Measurements from ENCODE around the gene FGF19. TPM values are rescaled to one million over a fixed set of nuclear protein-coding genes. Genes with fewer than 3 reads are reported as not detected.
A peak's percentile ranks its signal among the peaks of the same experiment; 100 is the strongest.
"Not testable (repeated sequence)": the region's sequence is repeated elsewhere in the genome, so short reads cannot be mapped to it uniquely, and the experiment has no call there.

The FGF19 gene
- total RNA-seq, 1 experiment from 2014 or later, result 10.3 TPM

GRCh38 chr11:69698362-69698761 is 5.5 kb downstream of the FGF19 start:
- peaks cover 72% of the 10 kb centered on the region for H3K4me1 ChIP-seq (replicated peaks)
- 0 out of 2 replicates have a peak, but pooled peaks cover 3% of the 10 kb centered on the region for H3K36me3 ChIP-seq
- H3K9me3 ChIP-seq (replicated peaks), result no peaks in the 10 kb centered on the region; the same call in 1 of the 2 replicates
- no peaks in the 10 kb centered on the region for H3K27me3 ChIP-seq (replicated peaks)
- DNase-seq (ENCODE audit: low read depth in 1 of 2, low spot score in 2 of 2), result no peak
- no peak overlapping the region for H3K27ac ChIP-seq
- H3K4me3 ChIP-seq, result no peak overlapping the region

DNA sequence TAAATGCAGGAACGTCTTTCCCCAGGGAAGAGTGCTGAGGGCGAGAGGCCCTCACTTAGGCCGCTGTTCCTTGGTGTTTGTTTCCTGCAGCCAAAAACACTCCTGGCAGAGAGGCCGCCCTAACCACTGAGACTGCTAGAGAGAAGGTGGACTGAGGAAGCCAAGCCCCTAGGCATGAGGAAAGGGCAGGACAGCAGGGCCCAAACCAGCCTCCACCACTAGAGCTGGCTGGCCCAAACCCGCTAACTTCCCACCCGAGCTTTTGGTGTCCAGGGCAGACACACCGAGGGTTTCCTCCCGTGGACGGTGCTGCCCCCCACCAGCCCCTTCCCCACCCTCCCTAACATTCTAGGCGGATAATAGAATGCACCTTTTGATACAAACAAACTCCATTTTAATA is 6.0 kb downstream of the FGF19 start:
- DNase-seq (ENCODE audit: low read depth in 1 of 2, low spot score in 2 of 2), result no peak
- no peak overlapping the region for H3K27ac ChIP-seq
- H3K4me1 ChIP-seq (replicated peaks), result peaks cover 66% of the 10 kb centered on the region
- no peak overlapping the region for H3K4me3 ChIP-seq
- 0 out of 2 replicates have a peak, but pooled peaks cover 3% of the 10 kb centered on the region for H3K36me3 ChIP-seq
- H3K27me3 ChIP-seq (replicated peaks), result no peaks in the 10 kb centered on the region
- H3K9me3 ChIP-seq (replicated peaks), result no peaks in the 10 kb centered on the region; the same call in 1 of the 2 replicates

DNA sequence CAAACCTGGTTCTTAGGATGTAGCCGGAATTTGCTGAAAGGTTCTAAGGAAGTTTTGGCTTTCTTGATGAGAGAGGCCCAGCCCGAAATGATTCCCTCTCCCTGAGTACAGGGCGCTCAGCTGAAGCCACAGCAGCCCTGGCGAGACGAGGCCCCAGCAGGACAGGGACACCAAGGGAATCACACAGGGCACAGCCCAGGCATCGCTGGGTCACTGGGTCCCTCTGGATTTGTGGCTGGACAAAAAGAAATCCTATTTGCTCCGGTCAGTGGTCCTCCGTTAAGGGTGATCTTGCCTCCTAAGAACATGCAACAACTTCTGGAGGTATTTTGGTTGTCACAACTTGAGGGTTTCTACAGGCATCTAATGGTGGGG is 6.4 kb downstream of the FGF19 start:
- Histone ChIP-seq H3K4me1 (replicated peaks) (peaks cover 62% of the 10 kb centered on the region), H3K27ac (no peak overlapping the region), H3K9me3 (replicated peaks) (peaks cover 2% of the 10 kb centered on the region; the same call in 1 of the 2 replicates), H3K36me3 (0 out of 2 replicates have a peak, but pooled peaks cover 3% of the 10 kb centered on the region), H3K4me3 (no peak overlapping the region), H3K27me3 (replicated peaks) (no peaks in the 10 kb centered on the region)
- DNase-seq (ENCODE audit: low read depth in 1 of 2, low spot score in 2 of 2), result no peak

DNA sequence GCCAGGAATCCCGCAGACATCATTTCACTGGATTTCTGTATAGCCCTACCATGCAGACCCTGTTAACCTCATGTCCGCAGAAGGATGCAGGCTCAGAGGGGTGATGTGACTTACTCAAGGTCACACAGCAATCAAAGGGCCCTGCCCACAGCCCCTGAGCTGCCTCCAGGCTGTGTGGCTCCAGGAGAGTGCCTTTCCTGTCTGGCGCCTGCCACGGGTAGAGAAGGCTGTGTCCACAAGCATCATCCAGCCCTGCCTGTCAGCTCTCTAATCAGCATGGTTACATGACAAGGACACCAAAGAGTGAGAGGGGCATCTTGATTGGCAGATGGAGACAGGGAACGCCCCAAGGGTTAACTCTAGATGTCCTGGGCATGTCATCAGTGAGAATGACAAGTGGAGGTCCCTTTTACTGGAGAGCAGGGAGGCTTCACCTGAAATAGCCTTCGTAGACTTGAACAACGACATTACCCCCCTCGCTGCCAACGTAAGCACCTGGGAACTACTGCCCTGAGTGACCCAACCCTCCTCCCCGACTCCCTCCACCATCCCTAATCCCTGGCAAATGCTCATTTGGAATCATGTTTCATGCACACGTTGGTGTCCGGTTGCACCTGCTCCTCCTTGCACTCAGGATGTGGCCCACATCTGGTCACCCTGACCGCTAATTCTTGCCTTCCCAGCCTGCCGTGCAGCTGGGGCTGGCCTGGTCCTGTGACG is 6.9 kb downstream of the FGF19 start:
- Histone ChIP-seq H3K9me3 (replicated peaks) (peaks cover 5% of the 10 kb centered on the region; the same call in 1 of the 2 replicates), H3K4me3 (no peak overlapping the region), H3K36me3 (0 out of 2 replicates have a peak, but pooled peaks cover 3% of the 10 kb centered on the region), H3K4me1 (replicated peaks) (peaks cover 57% of the 10 kb centered on the region), H3K27ac (no peak overlapping the region), H3K27me3 (replicated peaks) (no peaks in the 10 kb centered on the region)
- no peak for DNase-seq (ENCODE audit: low read depth in 1 of 2, low spot score in 2 of 2)

- H3K27me3 ChIP-seq (replicated peaks); H3K27ac ChIP-seq; H3K36me3 ChIP-seq; H3K4me3 ChIP-seq; H3K9me3 ChIP-seq (replicated peaks): not testable (repeated sequence)
- peak; percentile 74 to 84 for DNase-seq (ENCODE audit: low read depth in 1 of 2, low spot score in 2 of 2)
- peaks cover 48% of the 10 kb centered on the region for H3K4me1 ChIP-seq (replicated peaks)
Observed at GRCh38 chr11:69695995-69696394, 7.8 kb downstream of the FGF19 start.

DNA sequence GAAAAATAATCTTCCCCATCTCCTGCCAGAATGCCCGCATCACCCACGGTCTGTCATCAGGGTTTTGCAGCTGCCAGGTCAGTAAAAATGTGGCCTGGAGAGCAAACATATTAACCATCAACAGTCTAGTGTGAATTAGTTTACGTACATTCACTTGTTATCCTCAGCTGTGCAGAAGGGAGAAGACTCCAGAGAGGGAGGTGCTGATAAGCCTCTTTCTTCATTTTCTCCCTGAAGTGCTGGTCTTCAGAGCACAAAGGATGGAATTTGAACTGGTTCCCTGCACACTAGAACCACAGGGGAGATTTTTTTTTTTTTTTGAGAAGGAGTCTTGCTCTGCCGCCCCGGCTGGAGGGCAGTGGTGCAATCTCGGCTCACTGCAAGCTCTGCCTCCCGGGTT is 8.2 kb downstream of the FGF19 start:
- Histone ChIP-seq H3K4me3 (no peak overlapping the region), H3K36me3 (0 out of 2 replicates have a peak, but pooled peaks cover 3% of the 10 kb centered on the region), H3K27ac (peak overlapping the region; percentile 12; the same call in 1 of the 2 replicates), H3K9me3 (replicated peaks) (peaks cover 5% of the 10 kb centered on the region; the same call in 1 of the 2 replicates), H3K27me3 (replicated peaks) (no peaks in the 10 kb centered on the region), H3K4me1 (replicated peaks) (peaks cover 44% of the 10 kb centered on the region)
- DNase-seq (ENCODE audit: low read depth in 1 of 2, low spot score in 2 of 2), result peak in 1 of 2 experiments; percentile 79

GRCh38 chr11:69694781-69695180 is 9.0 kb downstream of the FGF19 start:
- Histone ChIP-seq H3K4me3 (no peak overlapping the region), H3K27ac (no peak overlapping the region), H3K9me3 (replicated peaks) (peaks cover 5% of the 10 kb centered on the region; the same call in 1 of the 2 replicates), H3K4me1 (replicated peaks) (peaks cover 37% of the 10 kb centered on the region), H3K27me3 (replicated peaks) (no peaks in the 10 kb centered on the region), H3K36me3 (0 out of 2 replicates have a peak, but pooled peaks cover 3% of the 10 kb centered on the region)
- DNase-seq (ENCODE audit: low read depth in 1 of 2, low spot score in 2 of 2), result no peak

DNA sequence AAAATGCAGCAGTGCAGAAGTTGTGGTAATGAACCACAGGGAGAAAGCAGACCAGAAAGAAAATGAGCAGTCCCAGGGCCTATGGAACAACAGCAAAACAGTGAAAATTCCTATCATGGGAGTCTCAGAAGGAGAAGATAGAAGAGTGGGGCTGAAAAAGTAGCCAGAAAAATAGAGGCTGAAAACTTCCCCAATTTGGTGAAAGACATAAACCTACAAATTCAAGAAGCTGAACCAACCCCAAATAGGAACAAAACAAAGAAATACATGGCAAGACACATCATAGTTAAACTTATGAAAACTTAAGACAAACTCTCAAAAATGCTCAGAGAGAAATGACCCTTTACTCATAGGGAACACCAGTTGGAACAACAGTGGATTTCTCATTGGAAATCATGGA is 11.4 kb downstream of the FGF19 start:
- Histone ChIP-seq H3K4me1 (replicated peaks) (peaks cover 30% of the 10 kb centered on the region), H3K36me3 (no peaks in the 10 kb centered on the region), H3K4me3 (no peak overlapping the region), H3K27ac (no peak overlapping the region), H3K27me3 (replicated peaks) (no peaks in the 10 kb centered on the region), H3K9me3 (replicated peaks) (peaks cover 5% of the 10 kb centered on the region; the same call in 1 of the 2 replicates)
- no peak for DNase-seq (ENCODE audit: low read depth in 1 of 2, low spot score in 2 of 2)

DNA sequence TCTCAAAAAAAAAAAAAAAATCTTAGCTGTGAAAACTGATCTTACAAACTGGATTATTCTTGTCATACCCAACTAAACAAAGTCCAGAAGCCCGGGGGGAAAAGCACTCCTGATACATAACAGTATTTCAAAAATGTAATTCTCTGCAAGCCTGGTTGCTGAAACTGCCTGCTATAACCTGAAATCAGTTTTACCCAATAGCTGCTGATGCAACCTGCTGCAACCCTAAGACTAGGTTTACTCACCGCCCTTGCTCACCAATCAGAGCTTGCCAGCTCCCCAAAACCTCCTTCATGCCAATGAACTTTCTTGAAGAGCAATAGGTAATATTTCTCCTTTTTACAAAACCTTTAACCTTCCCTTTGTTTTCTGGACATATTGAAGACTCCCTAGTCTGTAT is 12.4 kb downstream of the FGF19 start:
- H3K4me3 ChIP-seq, result no peak overlapping the region
- H3K27ac ChIP-seq, result no peak overlapping the region
- H3K9me3 ChIP-seq (replicated peaks), result peaks cover 5% of the 10 kb centered on the region; the same call in 1 of the 2 replicates
- no peak for DNase-seq (ENCODE audit: low read depth in 1 of 2, low spot score in 2 of 2)
- H3K27me3 ChIP-seq (replicated peaks), result no peaks in the 10 kb centered on the region
- H3K4me1 ChIP-seq (replicated peaks), result peaks cover 29% of the 10 kb centered on the region
- H3K36me3 ChIP-seq, result no peaks in the 10 kb centered on the region

GRCh38 chr11:69689484-69690319 is 14.1 kb downstream of the FGF19 start:
- H3K27ac ChIP-seq, result no peak overlapping the region
- H3K27me3 ChIP-seq (replicated peaks), result no peaks in the 10 kb centered on the region
- peaks cover 16% of the 10 kb centered on the region for H3K4me1 ChIP-seq (replicated peaks)
- no peaks in the 10 kb centered on the region for H3K36me3 ChIP-seq
- DNase-seq (ENCODE audit: low read depth in 1 of 2, low spot score in 2 of 2), result no peak
- peaks cover 5% of the 10 kb centered on the region; the same call in 1 of the 2 replicates for H3K9me3 ChIP-seq (replicated peaks)
- H3K4me3 ChIP-seq, result no peak overlapping the region

GRCh38 chr11:69687969-69688771 is 15.7 kb downstream of the FGF19 start:
- DNase-seq (ENCODE audit: low read depth in 1 of 2, low spot score in 2 of 2); H3K4me3 ChIP-seq; H3K9me3 ChIP-seq (replicated peaks); H3K27me3 ChIP-seq (replicated peaks); H3K4me1 ChIP-seq (replicated peaks); H3K36me3 ChIP-seq; H3K27ac ChIP-seq: not testable (repeated sequence)

GRCh38 chr11:69686856-69687255 is 17.0 kb downstream of the FGF19 start:
- Histone ChIP-seq H3K36me3 (no peaks in the 10 kb centered on the region), H3K9me3 (replicated peaks) (no peaks in the 10 kb centered on the region), H3K4me3 (no peak overlapping the region), H3K4me1 (replicated peaks) (peaks cover 15% of the 10 kb centered on the region), H3K27ac (no peak overlapping the region), H3K27me3 (replicated peaks) (no peaks in the 10 kb centered on the region)
- DNase-seq (ENCODE audit: low read depth in 1 of 2, low spot score in 2 of 2), result no peak

DNA sequence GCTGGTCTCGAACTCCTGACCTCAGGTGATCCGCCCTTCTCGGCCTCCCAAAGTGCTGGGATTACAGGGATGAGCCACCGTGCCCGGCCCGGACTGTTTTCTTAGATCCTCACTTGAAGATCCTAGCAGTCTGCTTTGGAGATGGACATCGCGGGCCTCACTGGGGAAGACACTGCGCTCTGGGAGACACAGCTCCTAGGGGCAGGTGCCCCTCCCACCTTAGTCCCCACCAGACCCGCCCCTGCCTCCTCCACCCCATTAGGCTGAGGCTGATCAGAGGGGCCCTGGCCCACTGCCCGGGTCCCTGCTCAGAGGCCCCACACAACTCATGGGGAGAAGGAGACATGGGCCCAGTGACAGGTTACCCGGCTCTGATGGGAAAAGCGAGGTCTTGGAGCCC is 17.4 kb downstream of the FGF19 start:
- Histone ChIP-seq H3K4me3 (no peak overlapping the region), H3K4me1 (replicated peaks) (peaks cover 17% of the 10 kb centered on the region), H3K36me3 (no peaks in the 10 kb centered on the region), H3K9me3 (replicated peaks) (no peaks in the 10 kb centered on the region), H3K27me3 (replicated peaks) (no peaks in the 10 kb centered on the region), H3K27ac (no peak overlapping the region)
- peak in 1 of 2 experiments; percentile 67 for DNase-seq (ENCODE audit: low read depth in 1 of 2, low spot score in 2 of 2)

All from SJSA1 (cell line).